ACHN (cell line): Measurements from ENCODE around the gene SLC2A5.
A peak's percentile ranks its signal among the peaks of the same experiment; 100 is the strongest.

Experiments
- DNase-seq: peaks from one replicate; pipeline ENCODE4 v3.0.0-alpha.2; 2015
- in situ Hi-C: cut with HindIII; loops from 2 replicates; pipeline ENCODE4 v1.10.0; 2017; ENCODE audit warnings: low sequenced_read_pairs, low pct_ligation_motif_present, low pct_unique_long_range_greater_than_20kb

SLC2A5 gene

DNA sequence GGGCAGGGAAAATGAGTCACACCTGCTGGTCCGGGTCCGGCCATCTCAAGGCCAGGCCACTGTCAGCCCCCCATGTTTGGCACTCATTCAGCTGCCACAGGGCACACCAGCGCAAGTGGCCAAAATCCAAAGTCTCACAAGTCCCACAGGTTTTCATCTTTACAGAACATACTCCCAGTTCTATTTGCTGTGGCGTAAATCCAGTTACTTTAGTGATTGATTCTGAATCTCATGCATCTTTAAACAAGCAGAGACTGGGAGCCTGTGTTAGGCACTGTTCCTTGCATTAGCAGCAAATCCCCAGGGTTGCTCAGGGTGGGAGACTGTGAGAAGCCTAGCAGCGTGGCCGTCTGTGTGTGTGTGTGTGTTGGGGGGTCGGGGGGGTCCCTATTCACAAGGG is 1.1 kb upstream of the SLC2A5 start:
- in situ Hi-C loops, result no loop called here
- DNase-seq, result no peak

DNA sequence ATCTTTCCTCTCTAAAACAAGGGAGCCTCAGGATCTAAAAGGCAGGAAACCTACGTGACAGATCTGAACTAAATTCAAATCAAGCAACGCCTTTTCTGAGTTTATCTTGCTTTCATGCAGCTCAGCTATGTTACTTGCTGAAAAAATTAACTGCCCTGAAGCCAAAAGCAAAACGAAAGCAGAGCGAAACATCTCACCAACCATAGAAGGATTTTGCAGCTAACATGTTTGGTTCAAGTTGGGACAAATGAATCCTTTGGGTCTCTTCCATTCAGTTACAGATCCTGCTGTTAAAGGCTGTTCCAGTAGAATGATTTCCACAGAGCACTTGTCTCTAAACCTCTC is 482 bp downstream of the SLC2A5 start:
- DNase-seq, result no peak
- in situ Hi-C loops, result no loop called here

DNA sequence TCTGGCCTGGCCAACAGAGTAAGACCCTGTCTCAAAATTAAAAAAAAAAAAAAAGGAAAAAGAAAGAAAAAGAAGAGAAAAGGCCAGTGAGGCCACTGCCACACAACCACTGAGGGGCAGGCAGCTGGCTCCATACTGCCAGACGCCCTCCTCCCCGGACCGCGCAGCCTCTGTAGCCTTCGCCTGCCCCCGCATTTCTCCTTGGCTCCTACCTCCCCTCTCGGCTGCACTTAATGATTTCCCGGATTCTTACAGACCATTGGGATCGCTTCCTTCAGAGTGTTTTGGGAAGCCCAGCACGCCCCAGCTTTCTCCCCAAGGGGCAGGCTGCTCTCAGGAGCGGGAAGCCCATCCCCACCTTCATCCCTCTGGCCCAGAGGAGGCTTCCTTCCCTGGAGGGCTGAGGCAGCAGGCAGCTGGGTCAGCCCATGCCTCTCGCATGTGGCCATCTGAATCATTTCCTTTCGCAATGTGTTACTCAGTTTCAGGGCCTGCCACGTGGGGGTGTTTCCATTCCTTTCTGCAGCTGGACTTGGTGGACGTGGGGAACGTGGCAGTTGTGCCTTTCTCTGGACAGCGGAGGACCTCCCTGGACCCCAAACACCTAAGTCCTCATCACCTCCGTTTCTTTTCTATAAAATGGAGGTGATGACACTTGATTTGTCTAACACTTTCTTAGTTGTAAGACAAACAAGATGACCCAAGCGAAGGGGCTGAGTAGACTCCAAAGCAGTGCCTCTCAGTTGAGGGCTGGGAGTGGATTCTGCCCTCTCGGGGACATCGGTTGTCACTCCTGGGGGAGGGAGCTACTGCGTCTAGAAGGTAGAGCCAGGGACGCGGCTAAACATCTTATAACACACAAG is 2.3 kb downstream of the SLC2A5 start:
- in situ Hi-C loops, result no loop called here
- no peak for DNase-seq

DNA sequence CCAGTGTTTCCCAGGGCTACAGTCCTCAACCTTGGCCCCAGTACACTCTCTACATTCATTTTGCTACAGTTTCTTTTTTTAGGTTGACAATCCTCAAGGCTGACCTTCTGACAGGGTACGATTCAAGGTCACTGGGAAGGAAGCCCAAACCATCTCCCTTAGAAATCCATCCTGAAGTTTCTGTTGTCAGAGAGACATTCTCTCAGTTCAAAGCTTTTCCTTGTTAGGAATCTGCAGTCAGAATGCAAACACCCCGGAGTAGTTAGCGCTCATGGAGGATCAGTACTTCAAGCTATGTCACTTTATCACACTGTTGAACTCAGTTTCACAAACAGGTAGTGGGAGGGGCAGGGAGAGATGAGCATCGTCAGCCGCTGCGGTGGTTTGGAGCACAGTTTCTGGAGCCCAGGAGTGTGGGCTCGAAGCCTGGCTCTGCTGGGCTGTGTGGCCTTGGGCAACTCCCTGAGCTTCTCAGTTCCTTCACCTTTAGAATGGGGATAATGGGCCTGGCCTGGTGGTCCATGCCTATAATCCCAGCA is 4.2 kb downstream of the SLC2A5 start:
- in situ Hi-C loops, result no loop called here
- no peak for DNase-seq

DNA sequence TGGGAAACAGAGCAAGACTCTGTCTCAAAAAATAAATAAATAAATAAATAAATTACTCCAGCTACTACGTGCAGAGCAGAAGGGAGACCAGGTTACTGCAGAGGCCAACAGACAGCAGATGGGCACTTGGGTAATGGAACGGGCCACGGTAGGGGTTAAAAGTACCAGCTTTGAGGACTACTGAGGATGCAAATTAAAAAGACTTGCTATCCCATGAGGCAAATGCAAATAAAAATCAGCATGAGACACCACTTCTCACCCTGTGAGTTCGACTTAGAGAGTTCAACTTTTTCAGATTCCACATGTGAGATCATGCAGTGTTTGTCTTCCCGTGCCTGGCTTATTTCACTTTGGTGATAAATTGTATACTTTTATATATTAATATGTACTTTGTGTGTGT is 6.6 kb downstream of the SLC2A5 start:
- DNase-seq, result no peak
- in situ Hi-C loops, result no loop called here

DNA sequence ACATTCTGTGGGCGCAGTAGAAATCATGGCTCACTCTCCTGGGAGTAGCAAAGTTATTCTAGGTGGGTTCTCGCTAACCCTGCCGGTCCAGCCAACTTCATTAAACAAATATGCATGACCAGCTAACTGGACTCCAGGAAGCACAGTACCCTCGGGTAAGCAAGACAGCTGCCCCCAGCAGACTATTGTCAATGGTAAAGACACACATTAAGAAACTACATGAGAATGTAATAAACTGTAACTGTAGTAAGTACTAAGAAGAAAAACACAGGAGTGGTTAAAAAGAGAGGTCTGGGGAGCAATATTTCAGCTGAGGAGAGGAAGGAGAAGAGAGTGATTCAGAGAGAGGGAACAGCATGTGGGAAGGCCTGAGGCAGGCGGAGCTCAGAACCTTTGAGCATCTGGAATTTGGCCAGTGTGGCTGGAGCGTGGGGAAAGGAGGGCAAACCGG is 7.4 kb downstream of the SLC2A5 start:
- in situ Hi-C loops, result no loop called here
- no peak for DNase-seq

DNA sequence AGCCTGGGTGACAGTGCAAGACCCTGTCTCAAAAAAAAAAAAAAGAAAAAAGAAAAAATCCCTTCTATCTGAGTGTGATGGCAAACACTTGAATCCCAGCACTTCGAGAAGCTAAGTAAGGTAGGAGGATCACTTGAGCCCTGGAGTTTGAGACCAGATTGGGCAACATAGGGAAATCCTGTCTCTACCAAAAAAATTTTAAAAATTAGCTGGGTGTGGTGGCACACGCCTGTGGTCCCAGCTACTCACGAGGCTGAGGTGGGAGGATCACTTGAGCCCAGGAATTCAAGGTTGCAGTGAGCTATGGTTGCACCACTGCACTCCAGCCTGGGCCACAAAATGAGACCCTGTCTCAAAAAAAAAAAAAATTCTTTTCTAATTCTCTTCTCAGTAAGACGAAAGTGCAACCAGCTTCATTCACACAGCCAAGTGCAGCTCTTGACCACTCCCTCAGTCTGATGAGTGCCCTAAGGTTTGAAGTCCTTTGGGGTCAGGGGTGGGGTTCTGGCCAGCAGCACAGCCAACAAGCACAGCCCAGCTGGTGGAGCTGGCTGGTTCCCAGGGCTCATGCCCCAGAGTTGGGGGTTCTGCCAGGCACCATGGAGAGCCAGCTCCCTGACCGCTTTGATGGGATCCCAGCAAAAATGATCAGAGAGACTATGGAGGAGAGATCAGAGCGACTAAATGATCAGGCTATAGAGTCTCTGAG is 8.0 kb downstream of the SLC2A5 start:
- DNase-seq, result no peak
- in situ Hi-C loops, result no loop called here

DNA sequence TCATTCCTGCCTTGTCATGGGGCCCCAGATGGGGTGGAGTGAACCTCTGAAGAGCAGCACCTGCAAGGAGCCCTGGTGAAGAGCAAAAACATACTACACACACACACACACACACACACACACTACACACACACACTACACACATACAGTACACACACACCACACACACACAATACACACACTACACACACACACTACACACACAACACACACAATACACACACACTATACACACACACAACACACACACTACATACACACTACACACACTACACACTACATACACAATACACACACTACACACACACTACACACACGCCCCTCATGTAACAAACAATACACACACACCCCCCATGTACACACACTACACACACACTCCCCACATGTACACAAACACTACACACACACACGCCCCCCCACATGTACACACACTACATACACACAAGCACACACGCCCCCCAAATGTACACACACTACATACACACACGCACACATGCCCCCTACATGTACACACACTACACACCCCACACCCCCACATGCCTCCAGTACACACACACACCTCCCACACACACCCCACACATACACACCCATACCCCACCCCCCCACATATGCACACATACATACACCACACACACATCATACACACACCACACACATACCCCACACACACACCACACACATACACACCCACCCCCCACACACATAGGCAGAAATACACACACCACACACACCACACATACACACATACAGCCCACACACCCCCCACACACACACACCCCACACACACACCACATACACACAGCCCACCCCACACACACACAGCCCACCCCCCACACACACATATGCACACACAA is 9.3 kb downstream of the SLC2A5 start:
- in situ Hi-C loops, result no loop called here
- DNase-seq, result no peak

DNA sequence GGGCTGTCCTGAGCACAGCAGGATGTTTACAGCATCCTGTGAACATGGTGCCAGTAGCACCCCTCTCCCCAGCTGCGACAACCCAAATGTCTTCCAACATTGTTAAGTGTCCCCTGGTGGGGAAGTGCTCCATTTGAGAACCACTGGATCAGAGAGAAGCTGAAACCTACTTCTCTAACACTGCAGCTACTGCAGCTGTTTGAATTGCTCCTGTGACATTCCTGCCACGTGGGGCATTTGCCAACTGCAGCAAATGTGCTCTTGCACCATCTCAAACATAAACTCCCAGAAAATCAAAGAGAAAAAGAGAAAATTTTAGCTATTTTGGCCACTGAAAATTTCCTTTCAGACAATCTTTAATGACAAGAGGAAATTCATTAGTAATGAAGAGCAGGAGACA is 11.0 kb downstream of the SLC2A5 start:
- in situ Hi-C loops, result no loop called here
- no peak for DNase-seq

DNA sequence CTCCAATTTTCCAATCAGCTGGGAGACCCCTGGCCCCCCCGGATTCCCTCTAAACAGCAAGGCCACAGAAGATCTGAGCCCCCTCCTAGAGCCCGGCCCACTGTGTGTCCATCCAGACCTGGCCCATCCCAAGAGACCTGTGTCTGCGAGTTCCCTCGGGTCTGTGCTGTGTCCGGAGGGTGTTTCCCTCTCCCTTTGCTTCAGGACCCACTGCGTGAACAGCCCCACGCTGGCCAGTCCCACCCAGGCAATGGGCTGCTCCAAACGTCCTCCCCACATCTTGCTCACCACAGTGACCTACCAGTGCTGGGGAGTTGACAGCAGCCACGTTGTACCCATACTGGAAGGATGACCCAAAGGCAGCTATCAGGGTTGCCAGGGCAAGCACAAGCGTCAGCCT is 11.6 kb downstream of the SLC2A5 start:
- in situ Hi-C loops, result no loop called here
- DNase-seq, result no peak

DNA sequence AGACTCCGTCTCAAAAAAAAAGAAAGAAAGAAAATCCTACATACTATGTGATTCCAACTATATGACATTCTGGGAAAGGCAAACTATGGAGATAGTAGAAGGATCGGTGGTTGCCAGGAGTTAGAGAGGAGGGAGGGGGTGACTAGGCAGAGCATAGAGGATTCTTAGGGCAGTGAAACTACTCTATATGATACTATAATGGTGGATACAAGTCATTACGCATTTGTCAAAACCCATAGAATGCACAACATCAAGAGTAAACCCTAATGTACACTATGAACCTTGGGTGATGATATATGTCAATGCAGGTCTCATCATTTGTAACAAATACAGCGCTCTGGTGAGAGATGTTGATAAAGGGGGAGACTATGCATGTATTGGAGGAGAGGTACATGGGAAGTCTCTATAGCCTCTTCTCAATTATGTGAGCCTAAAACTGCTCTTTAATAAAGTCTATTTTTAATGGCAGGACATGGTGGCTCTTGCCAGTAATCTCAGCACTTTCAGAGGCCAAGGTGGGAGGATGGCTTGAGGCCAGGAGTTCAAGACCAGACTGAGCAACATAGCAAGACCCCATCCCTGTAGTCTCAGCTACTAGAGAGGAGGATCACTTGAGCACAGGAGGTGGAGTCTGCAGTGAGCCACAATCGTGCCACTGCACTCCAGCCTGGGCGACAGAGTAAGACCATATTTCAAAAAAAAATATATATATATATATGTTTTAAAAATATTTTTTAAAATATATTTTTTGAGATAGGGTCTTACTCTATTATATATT is 17.0 kb downstream of the SLC2A5 start:
- in situ Hi-C loops, result no loop called here
- DNase-seq, result no peak

DNA sequence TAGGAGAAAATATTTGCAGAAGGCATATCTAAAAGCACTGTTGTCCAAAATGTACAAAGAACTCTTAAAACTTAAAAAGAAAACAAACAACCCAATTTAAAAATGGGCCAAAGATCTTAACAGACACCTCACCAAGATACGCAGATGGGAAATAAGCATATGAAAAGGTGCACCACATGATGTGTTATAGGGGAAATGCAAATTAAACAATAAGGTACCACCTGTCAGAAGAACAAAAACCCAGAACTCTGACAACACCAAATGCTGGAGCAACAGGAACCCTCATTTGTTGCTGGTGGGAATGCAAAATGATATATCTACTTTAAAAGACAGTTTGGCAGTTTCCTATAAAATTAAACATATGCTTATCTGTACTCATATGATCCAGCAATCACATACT is 18.1 kb downstream of the SLC2A5 start:
- in situ Hi-C loops, result no loop called here

DNA sequence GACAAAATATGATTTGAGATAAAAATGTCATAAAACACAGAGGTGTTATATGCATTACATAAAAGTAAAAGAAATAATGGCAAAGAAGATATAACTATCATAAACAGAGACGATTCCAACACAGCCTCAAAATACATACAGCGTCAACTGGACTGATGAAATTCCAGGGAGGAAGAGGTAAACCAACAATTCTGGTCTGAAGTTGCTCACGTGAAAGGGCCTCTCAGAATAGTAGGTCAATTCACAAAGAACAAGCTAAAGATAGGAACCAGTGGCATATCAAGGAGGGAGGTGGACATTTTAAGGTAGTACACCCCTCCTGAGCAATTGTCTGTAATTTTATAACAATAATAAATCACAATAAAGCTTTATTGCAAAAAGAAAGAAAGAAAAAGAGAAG is 18.6 kb downstream of the SLC2A5 start:
- in situ Hi-C loops, result no loop called here
- DNase-seq, result no peak

More for the DNA sequence above, 18.1 kb downstream of the SLC2A5 start:
- DNase-seq, result no peak

DNA sequence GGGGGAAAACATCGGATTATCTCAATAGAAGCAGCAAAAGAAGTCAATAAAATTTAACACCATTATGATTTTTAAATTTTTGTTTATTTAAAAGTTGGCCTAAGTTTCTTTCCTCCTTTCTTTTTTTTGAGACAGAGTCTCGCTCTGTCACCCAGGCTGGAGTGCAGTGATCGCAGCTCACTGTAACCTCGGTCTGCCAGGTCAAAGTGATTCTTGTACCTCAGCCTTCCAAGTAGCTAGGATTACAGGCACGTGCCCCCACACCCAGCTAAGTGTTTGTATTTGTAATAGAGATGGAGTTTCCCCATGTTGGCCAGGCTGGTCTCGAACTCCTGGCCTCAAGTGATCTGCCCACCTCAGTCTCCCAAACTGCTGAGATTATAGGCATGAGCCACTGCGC is 20.9 kb downstream of the SLC2A5 start:
- no peak for DNase-seq
- in situ Hi-C loops, result no loop called here

DNA sequence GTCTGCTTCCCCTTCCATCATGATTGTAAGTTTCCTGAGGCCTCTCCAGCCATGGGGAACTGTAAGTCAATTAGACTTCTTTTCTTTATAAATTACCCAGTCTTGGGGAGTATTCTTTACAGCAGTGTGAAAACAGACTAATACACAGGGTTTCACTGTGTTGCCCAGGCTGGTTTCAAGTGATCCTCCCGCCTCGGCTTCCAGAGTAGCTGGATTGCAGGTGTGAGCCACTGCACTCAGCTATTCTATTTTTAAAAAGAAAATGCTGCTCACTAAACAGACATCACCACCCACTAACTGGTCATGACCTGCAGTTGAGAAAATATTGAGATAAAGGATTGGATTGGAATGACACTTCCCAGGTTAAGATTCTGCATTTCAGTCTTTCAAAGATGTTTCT is 22.4 kb downstream of the SLC2A5 start:
- in situ Hi-C loops, result no loop called here
- no peak for DNase-seq

DNA sequence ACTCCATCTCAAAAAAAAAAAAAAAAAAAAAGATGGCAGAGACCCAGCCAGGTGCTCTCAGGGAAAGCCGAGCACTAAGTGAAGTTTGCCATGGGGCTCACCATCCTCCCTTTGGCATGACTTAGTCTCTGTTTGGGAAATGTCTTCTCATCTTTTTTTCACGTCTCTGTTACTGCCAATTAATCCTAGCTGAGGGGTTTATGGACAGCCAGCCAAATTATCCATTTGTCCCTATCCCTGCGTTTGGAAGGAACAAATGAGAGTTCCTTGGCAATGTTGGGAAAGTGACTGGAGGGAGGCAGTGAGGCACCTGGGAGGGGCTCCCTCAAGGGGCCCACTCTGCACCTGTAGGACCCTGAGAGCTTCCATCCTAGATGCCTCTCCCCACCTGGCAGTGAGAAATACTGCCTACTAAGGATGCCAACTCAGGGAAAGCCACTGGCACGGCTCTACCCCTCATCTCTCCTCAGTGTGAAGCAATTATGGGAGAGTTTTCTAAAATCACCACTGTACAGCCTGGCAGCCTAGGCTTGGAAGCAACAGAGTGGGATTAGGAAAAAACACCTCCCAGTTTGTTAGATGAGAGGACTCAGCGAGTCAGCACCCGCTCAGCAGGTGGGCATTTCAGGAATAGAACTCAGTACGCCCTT is 23.4 kb downstream of the SLC2A5 start:
- no peak for DNase-seq
- in situ Hi-C loops, result no loop called here

DNA sequence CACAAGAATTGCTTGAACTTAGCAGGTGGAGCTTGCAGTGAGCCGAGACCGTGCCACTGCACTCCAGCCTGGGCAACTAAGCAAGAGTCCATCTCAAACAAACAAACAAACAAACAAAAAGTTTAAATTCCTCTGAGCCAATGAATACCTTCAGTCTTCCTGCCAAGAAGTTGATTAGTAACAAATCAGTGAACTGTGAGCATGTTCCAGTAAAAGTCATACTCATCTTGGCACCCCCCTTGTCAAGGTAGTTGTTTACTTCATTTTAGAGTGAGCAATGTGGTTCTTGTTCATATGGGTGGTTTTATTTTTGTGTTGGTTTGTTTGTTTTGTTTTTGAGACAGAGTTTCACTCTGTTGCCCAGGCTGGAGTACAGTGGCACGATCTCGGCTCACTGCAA is 25.2 kb downstream of the SLC2A5 start:
- in situ Hi-C loops, result no loop called here
- peak; percentile 4 for DNase-seq

DNA sequence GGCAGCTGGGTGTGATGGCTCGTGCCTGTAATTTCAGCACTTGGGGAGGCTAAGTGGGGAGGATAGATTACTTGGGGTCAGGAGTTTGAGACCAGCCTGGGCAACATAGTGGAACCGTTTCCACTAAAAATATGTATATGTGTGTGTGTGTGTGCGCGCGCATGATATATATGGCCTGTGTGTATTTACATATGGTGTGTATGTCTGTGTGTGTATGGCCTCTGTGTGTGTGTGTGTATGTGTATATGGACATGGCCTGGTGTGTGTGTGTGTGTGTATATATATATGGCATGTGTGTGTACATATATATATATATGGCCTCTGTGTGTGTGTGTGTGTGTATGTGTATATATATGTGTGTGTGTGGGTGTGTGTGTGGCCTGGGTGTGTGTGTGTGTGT is 27.2 kb downstream of the SLC2A5 start:
- in situ Hi-C loops, result no loop called here
- DNase-seq, result no peak
